IMR-90 (cell line): ENCODE data around the gene CD7. TPM values are rescaled to one million over a fixed set of nuclear protein-coding genes. Genes with fewer than 3 reads are reported as not detected.

ENCODE experiments used
- ATAC-seq: fragments of 200-7000 bp; cut with Tn5 transposase; 2 replicates; pipeline ENCODE4 v1.9.1; 2020; ENCODE audit warnings: low read depth, mild to moderate bottlenecking, moderate library complexity
- BruUV-seq: library from RNA; stranded (reverse); fragments of 400-500 nt; replicated peaks from 2 replicates; lab custom pipeline; 2021; lab: Mats Ljungman, UMichigan
- CTCF ChIA-PET: fragments of 300-600 bp; formaldehyde crosslinking; extraction: SDS; loops from one replicate; lab custom pipeline; 2021; ENCODE audit warnings: antibody characterized with exemption; lab: Yijun Ruan, JAX
- POLR2A ChIA-PET: fragments of 300-600 bp; sonication (Branson Sonifier 250); formaldehyde crosslinking; loops from one replicate; lab custom pipeline; 2022; ENCODE audit warnings: antibody characterized with exemption; ENCODE audit not compliant: unreplicated experiment; lab: Charles Lee
- DNase-seq: peaks from one replicate; pipeline ENCODE4 v3.0.0; 2013
- H2AFZ ChIP-seq: replicated peaks from 2 replicates; pipeline ENCODE3; 2013; ENCODE audit warnings: low read length, mild to moderate bottlenecking; ENCODE audit not compliant: poor library complexity
- H2AK5ac ChIP-seq: 2 replicates; pipeline ENCODE4 v1.6.1; 2013; ENCODE audit warnings: low read depth, low read length, inconsistent platforms
- H2AK9ac ChIP-seq: replicated peaks from 2 replicates; pipeline ENCODE3; 2013; ENCODE audit warnings: mild to moderate bottlenecking, low read depth, low read length, moderate library complexity; ENCODE audit not compliant: poor library complexity
- H2BK120ac ChIP-seq: 2 replicates; pipeline ENCODE4 v1.6.1; 2013; ENCODE audit warnings: low read depth, low read length, inconsistent platforms
- H2BK15ac ChIP-seq: 3 replicates; pipeline ENCODE4 v1.6.1; 2013; ENCODE audit warnings: low read depth, low read length, inconsistent platforms
- H2BK20ac ChIP-seq: 2 replicates; pipeline ENCODE4 v1.6.1; 2013; ENCODE audit warnings: low read depth, mild to moderate bottlenecking, inconsistent platforms, low read length, moderate library complexity
- H2BK5ac ChIP-seq: 2 replicates; pipeline ENCODE4 v1.6.1; 2013; ENCODE audit warnings: mild to moderate bottlenecking, low read depth, low read length, inconsistent platforms; ENCODE audit not compliant: poor library complexity, severe bottlenecking
- H3K14ac ChIP-seq: replicated peaks from 2 replicates; pipeline ENCODE4 v1.6.1; 2013; ENCODE audit warnings: low read depth, low read length, inconsistent platforms
- H3K18ac ChIP-seq: 2 replicates; pipeline ENCODE4 v1.6.1; 2013; ENCODE audit warnings: low read depth, low read length, control low read depth
- H3K23ac ChIP-seq: 2 replicates; pipeline ENCODE4 v1.6.1; 2013; ENCODE audit warnings: low read depth, low read length, inconsistent platforms
- H3K27ac ChIP-seq: 2 replicates; pipeline ENCODE4 v1.5.1; 2013; ENCODE audit warnings: mild to moderate bottlenecking, control low read depth, low read length; ENCODE audit not compliant: insufficient read depth
- H3K27me3 ChIP-seq: 2 replicates; pipeline ENCODE4 v1.6.1; 2013; ENCODE audit warnings: low read length; ENCODE audit not compliant: control insufficient read depth, insufficient read depth
- H3K36me3 ChIP-seq: 2 replicates; pipeline ENCODE4 v1.6.1; 2013; ENCODE audit warnings: low read length, mixed read lengths; ENCODE audit not compliant: control insufficient read depth, insufficient read depth
- H3K4ac ChIP-seq: 2 replicates; pipeline ENCODE4 v1.6.1; 2013; ENCODE audit warnings: low read depth, low read length, inconsistent platforms
- H3K4me1 ChIP-seq: 2 replicates; pipeline ENCODE4 v1.6.1; 2013; ENCODE audit warnings: low read length, mixed read lengths; ENCODE audit not compliant: control insufficient read depth, insufficient read depth
- H3K4me2 ChIP-seq: 2 replicates; pipeline ENCODE4 v1.6.1; 2013; ENCODE audit warnings: low read depth, mild to moderate bottlenecking, control low read depth, low read length, moderate library complexity
- H3K4me3 ChIP-seq: 2 replicates; pipeline ENCODE4 v1.5.1; 2013; ENCODE audit warnings: low read depth, mild to moderate bottlenecking, control low read depth, low read length, moderate library complexity; ENCODE audit not compliant: insufficient read depth
- H3K56ac ChIP-seq: 2 replicates; pipeline ENCODE4 v1.6.1; 2013; ENCODE audit warnings: low read length, inconsistent platforms; ENCODE audit not compliant: insufficient read depth; ENCODE audit errors: extremely low read depth
- H3K79me1 ChIP-seq, 2 experiments: 2 replicates each; pipeline ENCODE4 v1.6.1; 2013; ENCODE audit warnings: low read length in 2 of 2, inconsistent platforms in 1 of 2, low read depth in 1 of 2
- H3K9ac ChIP-seq: 2 replicates; pipeline ENCODE4 v1.6.1; 2013; ENCODE audit warnings: low read depth, low read length, control low read depth
- H3K9me1 ChIP-seq: 2 replicates; pipeline ENCODE4 v1.6.1; 2013; ENCODE audit warnings: low read length, inconsistent platforms; ENCODE audit not compliant: insufficient read depth
- H3K9me3 ChIP-seq: 2 replicates; pipeline ENCODE4 v1.6.1; 2013; ENCODE audit warnings: low read length; ENCODE audit not compliant: control insufficient read depth, insufficient read depth
- H4K20me1 ChIP-seq: 2 replicates; pipeline ENCODE4 v1.6.1; 2013; ENCODE audit warnings: low read length, inconsistent platforms; ENCODE audit not compliant: insufficient read depth
- H4K5ac ChIP-seq: 2 replicates; pipeline ENCODE4 v1.6.1; 2013; ENCODE audit warnings: mild to moderate bottlenecking, low read depth, low read length, control low read depth
- H4K8ac ChIP-seq, 2 experiments: 2 replicates each; pipeline ENCODE4 v1.6.1; 2013; ENCODE audit warnings: low read depth in 2 of 2, low read length in 2 of 2, control low read depth in 1 of 2, inconsistent platforms in 1 of 2
- H4K91ac ChIP-seq: 2 replicates; pipeline ENCODE4 v1.6.1; 2013; ENCODE audit warnings: low read depth, low read length, inconsistent platforms; ENCODE audit not compliant: insufficient read depth
- NFE2L2 ChIP-seq: fragments of 150-350 bp; IDR thresholded peaks from 2 replicates; pipeline ENCODE4 v1.6.1; 2016; ENCODE audit warnings: low read depth, mild to moderate bottlenecking, low read length
- WGBS, 2 experiments: methylation state at CpG; one replicate each; pipeline versions ENCODE4 v1.1.5 to v1.1.7; 2013; ENCODE audit warnings: missing lambda C conversion rate in 2 of 2; ENCODE audit not compliant: insufficient read length in 1 of 2; ENCODE audit errors: extremely low coverage in 2 of 2; 5-methylcytosine and 5-hydroxymethylcytosine counted together
- dilution Hi-C: fragments of 300-500 bp; cut with HindIII; formaldehyde crosslinking; loops from one replicate; pipeline ENCODE4 v1.14.3; 2018; ENCODE audit warnings: low sequenced_read_pairs; ENCODE audit not compliant: unreplicated experiment
- in situ Hi-C: fragments of 300-500 bp; cut with MboI; formaldehyde crosslinking; loops from 3 replicates; pipeline ENCODE4 v1.14.3; 2019; ENCODE audit warnings: low sequenced_read_pairs, inconsistent platforms, mixed read lengths
- intact Hi-C: fragments of 100-400 bp; cut with micrococcal nuclease; formaldehyde crosslinking; loops from 2 replicates; pipeline ENCODE4 v1.10.0; 2022
- polyA plus RNA-seq, 3 experiments: library from polyadenylated mRNA; depleted of rRNA; stranded (reverse); fragments of >200 nt; gene quantifications; 2 replicates each; pipeline ENCODE4 v1.2.3, GENCODE V29; 2012; ENCODE audit warnings: low replicate concordance in 1 of 3
- total RNA-seq: library from RNA; depleted of rRNA; stranded (reverse); fragments of >200 nt; gene quantifications from 2 replicates; pipeline ENCODE4 v1.2.3, GENCODE V29; 2012
- TF ChIP-seq, protein P1 (sequence below): fragments of 150-350 bp; IDR thresholded peaks from 2 replicates; pipeline ENCODE4 v1.6.1; 2017; ENCODE audit warnings: mild to moderate bottlenecking, antibody characterized with exemption, low read length, low read depth

Gene CD7
- total and polyA plus RNA-seq, 2 of the 4 experiments (the other 2 are of a cell fraction) = not detected

DNA sequence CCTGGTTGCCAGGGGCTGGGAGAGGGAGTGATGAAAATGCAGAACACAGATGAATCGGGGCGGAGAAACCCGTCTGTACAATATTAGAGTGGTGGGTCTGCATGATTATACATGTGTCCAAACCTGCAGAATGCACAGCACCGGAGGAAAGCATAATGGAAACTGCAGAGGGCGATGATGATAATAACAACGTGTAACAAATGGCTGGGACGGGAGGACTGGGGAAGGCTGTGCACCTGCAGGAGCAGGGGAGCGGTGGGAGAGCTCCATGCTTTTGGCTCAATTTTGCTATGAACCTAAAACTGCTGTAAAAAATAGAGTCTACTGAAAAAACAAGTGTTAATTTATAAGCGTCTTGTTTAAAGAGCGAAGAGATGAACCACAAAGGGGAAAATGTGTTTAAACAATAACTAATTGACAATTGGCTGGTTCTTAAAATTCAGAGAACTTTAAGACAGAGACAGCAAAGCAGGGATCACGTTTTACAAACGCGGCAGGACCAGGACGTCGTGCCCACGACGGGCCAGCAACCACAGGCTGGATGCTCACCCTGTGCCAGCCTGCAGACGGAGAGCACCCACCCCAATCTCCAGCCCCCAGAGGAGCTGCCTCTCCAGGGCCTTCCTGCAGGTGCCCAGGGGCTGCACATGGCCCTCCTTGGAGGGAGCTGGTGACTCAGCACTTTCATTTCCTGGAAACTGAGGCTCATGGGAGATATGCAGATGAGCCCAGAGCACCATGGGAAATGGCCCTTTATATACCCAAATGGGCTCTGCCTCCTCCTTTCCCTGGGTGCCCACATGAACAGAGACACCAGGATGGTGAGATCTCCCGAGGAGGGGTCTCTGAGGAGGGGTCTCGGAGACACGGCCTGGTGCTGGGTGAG, 41.3 kb upstream of the CD7 start, which contains the start of gene TEX19:
TSS of gene TEX19 (plus strand) at position 783 of the 886 bp plus-strand sequence. CDS start 2,904 bp downstream, outside the sequence.
- Histone ChIP-seq H3K18ac (no peak within 1 kb of the TSS), H2BK20ac (no peak within 1 kb of the TSS), H2BK120ac (no peak within 1 kb of the TSS), H3K79me1 (no peaks in the 10 kb centered on the region), H2AK5ac (no peak within 1 kb of the TSS), H3K36me3 (no peaks in the 10 kb centered on the region), H3K4me3 (no peak within 1 kb of the TSS), H4K8ac (0 out of 4 replicates have a peak within 1 kb of the TSS, but pooled peaks of 1 of the 2 experiments have one; percentile 21), H3K27me3 (peaks cover 29% of the 10 kb centered on the region; the same call in 1 of the 2 replicates), H3K9me3 (no peaks in the 10 kb centered on the region), H3K56ac (no peak within 1 kb of the TSS), H4K91ac (no peak within 1 kb of the TSS), H2AFZ (peak within 1 kb of the TSS; percentile 29), H3K4me2 (no peak within 1 kb of the TSS), H3K27ac (no peak within 1 kb of the TSS), H4K20me1 (no peaks in the 10 kb centered on the region), H3K9me1 (no peaks in the 10 kb centered on the region), H3K4ac (no peak within 1 kb of the TSS), H4K5ac (no peak within 1 kb of the TSS), H2AK9ac (no peak within 1 kb of the TSS), H3K4me1 (peaks cover 5% of the 10 kb centered on the region; the same call in 1 of the 2 replicates), H2BK15ac (no peak within 1 kb of the TSS), H3K9ac (no peak within 1 kb of the TSS), H2BK5ac (no peak within 1 kb of the TSS), H3K23ac (no peak within 1 kb of the TSS), H3K14ac (no peak within 1 kb of the TSS)
- CTCF ChIA-PET = no interaction called here
- intact Hi-C loops = no loop called here
- in situ Hi-C loops = loop anchor here (10.0 kb wide), 2 partner anchors 196 to 416 kb away; no protein-coding TSS in a partner anchor
- dilution Hi-C loops = no loop called here
- no TSS peak for BruUV-seq
- ATAC-seq (no peak), DNase-seq (no peak)
- WGBS, 2 experiments = 64% methylated on average over 16 of the region's 21 CpGs; no CpG with 5 or more reads in 1 of the 2 experiments
- POLR2A ChIA-PET = no interaction called here
- TF ChIP-seq, protein P1, sequence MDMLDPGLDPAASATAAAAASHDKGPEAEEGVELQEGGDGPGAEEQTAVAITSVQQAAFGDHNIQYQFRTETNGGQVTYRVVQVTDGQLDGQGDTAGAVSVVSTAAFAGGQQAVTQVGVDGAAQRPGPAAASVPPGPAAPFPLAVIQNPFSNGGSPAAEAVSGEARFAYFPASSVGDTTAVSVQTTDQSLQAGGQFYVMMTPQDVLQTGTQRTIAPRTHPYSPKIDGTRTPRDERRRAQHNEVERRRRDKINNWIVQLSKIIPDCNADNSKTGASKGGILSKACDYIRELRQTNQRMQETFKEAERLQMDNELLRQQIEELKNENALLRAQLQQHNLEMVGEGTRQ = no peak
- peak; percentile 71 for TF ChIP-seq NFE2L2
